GM04503 (cell line): Measurements from ENCODE around the gene WDFY3.

Experiments used
- DNase-seq: peaks from one replicate; pipeline ENCODE4 v3.0.0-alpha.2; 2012; ENCODE audit warnings: low read depth

Gene WDFY3

GRCh38 chr4:84944947-84945346, 21.5 kb downstream of the WDFY3 start:
- DNase-seq, result no peak

- no peak for DNase-seq
These were observed 25.5 kb downstream of the WDFY3 start for GRCh38 chr4:84940960-84941359.

DNA sequence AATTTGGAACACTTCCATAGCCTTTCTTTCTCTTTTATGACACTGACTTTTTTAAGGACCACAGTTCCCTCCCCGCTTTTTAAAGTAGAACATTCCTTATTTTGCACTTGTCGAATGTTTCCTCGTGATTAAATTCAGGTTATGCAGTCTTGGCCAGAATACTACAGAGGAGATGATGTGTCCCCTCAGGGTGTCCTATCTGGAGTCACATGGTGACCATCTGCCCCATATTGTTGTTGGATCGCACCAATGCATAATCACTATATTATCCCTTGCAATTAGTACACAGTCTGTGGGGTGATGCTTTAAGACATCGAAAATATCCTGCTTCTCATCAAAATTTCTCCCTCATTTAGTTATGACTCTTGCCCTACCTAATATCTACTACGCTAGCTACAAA, 27.4 kb downstream of the WDFY3 start:
- no peak for DNase-seq

GRCh38 chr4:84938316-84938715, 28.2 kb downstream of the WDFY3 start:
- DNase-seq, result peak; percentile 57

DNA sequence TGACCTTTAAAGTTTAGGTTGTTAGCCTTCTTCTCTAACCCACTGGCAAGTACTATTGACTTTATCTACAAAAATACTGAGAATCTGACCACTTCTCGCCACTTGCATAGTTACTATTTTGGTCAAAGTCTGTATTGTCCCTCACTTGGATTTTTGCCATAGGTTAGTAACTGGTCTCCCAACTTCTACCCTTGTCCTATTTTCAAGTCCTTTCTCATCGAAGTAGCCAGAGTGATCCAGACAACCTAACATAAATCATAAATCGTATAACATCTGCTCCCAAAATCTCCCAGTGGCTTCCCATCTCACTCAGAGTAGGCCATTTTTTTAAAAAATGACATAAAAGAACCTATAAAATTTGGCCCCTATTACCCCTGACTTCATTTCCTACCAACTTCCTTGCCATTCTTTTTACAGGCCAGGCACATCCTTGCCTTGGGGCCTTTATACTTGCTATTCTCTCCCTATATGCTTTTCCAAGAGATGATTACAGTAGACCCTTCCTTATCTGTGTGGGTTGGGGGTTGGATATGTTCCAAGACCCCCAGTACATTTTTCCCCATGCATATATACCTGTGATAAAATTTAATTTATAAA, 29.0 kb downstream of the WDFY3 start:
- DNase-seq, result no peak

- no peak for DNase-seq
These were observed 30.4 kb downstream of the WDFY3 start for GRCh38 chr4:84936123-84936522.

DNA sequence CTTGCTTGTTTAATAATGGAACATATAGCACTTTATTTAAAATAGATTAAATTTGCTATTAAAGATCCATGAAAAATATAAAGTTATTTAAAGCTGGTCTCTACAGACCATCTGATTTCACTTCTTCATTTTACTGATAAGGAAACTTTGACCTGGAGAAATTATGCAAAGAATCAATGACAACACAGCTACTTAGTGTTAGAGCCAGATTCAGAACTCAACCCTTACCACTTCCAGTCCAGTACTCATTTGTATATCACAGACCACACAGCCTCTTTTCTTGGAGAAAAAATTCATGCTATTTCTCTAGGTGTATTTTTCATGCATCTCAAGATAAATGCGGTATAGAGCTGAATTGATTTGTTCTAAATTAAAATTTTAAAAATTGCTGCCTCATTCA, 34.0 kb downstream of the WDFY3 start:
- DNase-seq, result no peak

DNA sequence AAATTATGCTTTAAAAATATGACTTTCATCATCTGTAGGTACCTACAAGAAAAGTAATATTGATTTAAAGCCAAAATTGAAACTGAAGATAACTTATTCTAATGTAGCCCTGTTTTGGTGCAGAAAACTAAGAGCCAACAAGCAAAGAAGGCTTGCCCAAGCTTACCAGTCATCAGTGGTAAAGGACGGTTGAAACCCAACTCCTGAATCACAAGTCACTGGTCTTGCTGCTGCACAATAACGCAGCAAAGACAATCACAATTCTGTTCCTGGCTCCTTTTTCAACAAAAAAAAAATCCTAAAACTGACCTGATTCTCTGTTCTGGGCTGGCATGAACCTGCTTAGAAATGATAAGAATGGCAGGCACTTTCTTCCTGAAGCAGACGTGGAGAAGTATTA, 34.5 kb downstream of the WDFY3 start:
- DNase-seq, result no peak

GRCh38 chr4:84931274-84931673, 35.2 kb downstream of the WDFY3 start:
- DNase-seq, result no peak

GRCh38 chr4:84928089-84928488, 38.4 kb downstream of the WDFY3 start:
- no peak for DNase-seq

- DNase-seq, result no peak
These were observed 39.1 kb downstream of the WDFY3 start for GRCh38 chr4:84927428-84927827.

DNA sequence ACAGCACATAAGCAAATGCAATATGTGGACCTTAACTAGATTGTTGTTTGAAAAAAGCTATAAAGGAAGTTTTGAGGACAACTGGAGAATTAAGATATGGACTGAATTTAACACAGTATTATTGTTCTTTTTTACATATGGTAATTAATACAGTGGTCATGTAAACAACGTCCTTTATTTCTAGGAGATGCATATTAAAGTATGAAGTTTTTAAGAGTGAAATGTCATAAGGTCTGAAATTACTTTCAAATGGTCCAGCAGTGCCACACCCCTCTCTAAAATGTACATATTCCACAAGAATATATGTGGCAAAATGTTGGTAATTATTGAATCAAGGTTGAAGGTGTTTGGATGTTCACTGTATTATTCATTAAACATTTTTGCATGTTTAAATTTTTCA, 40.9 kb downstream of the WDFY3 start:
- DNase-seq, result no peak

GRCh38 chr4:84924434-84924833, 42.1 kb downstream of the WDFY3 start:
- no peak for DNase-seq

- peak; percentile 43 for DNase-seq
These were observed 45.9 kb downstream of the WDFY3 start for GRCh38 chr4:84920617-84921016.

- no peak for DNase-seq
These were observed 48.5 kb downstream of the WDFY3 start for GRCh38 chr4:84917869-84918600.

DNA sequence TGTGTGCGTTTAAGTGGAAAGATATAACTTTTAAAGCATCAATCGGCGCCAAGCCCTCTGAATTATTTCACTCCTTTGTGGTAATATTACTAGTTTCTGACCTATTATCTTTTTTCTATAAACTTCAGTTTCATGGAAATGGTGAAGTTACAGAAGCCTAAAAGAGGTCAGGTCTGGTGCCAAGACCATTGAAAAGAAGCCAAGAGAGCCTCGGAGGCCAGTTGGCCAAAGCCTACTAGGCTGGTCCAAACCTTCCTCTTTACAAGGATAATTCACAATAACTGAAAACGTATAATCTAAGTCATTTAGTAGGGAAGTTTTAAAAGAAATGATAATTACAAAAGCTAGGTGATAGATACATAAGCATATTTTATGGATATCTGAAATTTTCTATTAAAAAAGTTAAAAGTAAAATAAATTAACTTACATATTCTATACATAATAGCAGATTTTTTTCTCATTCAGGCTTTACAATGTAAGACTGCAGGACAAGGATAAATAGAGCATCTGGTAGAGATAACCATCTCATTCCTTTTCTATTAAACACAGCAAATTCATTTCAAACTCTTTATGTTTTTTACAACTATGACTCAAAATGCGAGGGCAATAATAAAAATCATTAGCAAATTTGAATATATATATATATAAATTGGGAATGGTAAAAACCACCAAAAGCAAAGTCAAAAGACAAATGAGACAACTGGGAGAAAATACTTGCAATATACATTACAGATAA, 49.2 kb downstream of the WDFY3 start:
- DNase-seq, result no peak

GRCh38 chr4:84916227-84916626, 50.3 kb downstream of the WDFY3 start:
- DNase-seq, result no peak

DNA sequence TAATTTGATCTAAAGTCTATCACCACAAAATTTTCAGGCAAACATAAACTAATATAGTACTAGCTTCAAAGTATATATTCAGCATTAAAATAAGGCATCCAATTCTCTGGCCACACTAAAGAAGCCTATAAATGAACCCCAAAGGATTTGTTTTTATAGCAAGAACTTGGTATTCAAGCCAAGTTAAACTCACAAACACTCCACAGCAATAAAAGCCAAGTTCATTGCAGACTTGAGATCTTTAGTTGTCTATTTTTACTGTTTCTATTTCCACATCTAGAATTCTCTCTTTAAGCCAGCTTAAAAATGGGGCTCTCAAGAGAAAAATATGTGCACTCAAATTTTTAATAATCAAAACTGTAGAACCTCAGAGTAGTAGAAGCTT, 51.1 kb downstream of the WDFY3 start:
- no peak for DNase-seq

GRCh38 chr4:84914686-84915395, 51.6 kb downstream of the WDFY3 start:
- no peak for DNase-seq

DNA sequence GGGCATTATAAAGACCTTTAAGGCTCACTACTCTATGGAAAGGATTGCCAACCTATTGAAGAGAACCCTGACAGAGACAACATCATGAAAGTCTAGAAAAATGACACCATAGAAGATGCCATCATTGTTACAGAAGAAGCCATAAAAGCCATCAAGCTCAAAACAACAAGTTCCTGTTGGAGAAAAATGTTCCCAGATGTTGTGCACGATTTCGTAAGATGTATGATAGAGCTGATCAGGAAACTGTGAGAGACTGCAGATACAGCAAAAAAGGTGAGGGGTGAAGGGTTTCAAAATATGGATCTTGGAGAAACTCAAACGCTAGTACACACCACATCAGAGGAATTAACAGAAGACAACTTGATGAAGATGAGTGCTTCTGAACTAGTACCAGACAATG, 53.3 kb downstream of the WDFY3 start:
- DNase-seq, result no peak

- no peak for DNase-seq
These were observed 53.7 kb downstream of the WDFY3 start for GRCh38 chr4:84912741-84913140.

DNA sequence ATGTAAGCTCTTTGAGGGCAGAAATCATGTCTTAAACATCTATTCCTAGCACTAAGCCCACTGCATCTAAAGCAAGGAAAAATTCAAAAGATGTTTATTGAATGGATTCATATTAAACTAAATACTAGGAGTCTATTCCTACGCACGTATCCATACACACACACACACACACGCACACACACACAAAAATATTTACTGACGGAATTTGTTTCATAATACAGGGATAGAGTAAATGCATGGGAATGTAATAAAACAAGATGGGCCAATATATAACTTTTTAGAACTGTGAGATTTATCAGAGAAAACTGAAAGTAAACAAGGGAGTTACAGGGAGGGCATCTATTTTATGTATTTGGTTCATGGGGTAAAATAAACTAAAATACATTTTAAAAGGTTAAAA, 57.6 kb downstream of the WDFY3 start:
- no peak for DNase-seq

GRCh38 chr4:84907145-84907544, 59.3 kb downstream of the WDFY3 start:
- no peak for DNase-seq
